ENCODE measurements around the gene BSND. TPM values are rescaled to one million over a fixed set of nuclear protein-coding genes. Genes with fewer than 3 reads are reported as not detected.

The BSND gene
- total and polyA plus RNA-seq, 9 of the 15 experiments (the other 6 are each of a cell fraction or from before 2014, with no cell fraction given), result not detected

DNA sequence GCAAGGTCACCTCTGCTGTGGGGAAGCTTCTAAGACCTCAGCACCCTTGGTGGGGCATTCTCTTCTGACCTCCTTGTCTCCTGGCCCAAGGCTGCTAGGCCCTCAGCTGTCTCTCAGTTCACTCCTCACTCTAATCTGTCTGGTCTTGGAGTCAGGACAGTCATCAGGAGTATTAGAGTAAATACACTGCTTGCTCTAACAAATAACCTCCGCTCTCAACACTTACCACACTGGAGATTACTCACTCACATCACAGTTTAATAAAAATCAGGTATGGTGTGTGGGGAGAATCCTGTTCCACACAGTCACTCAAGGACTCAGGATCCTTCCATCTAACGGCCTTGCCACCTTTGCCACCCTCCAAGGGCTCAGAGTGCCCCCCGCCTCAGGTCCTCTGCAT, 44.9 kb upstream of the BSND start (continued):
- no peak for TF ChIP-seq CREB3 (tag; conservative IDR thresholded peaks at IDR 0.05; ENCODE audit: low read depth)
- no peak for TF ChIP-seq NR3C1 (CRISPR knock-in tag; IDR thresholded peaks at IDR 0.05)

DNA sequence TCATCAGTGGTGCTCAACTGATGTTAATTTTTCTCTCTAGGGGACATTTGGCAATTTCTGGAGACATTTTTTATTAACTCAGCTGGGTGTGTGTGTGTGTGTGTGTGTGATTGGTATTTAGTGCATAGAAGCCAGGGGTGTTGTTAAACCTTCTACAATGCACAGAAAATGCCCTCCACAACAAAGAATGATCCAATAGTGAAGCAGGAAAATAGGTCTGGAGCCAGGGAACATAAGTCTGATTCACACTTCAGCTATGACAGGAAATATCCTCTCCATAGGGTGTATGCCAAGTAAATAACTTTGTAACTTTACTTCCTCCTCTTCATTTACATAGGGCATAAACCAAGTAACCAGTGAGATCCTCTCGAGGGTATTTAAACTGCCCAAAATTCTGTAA, 43.4 kb upstream of the BSND start:
- Histone ChIP-seq H4K20me1 (replicated peaks; ENCODE audit: control insufficient read depth, insufficient read depth, low read length) (no peaks in the 10 kb centered on the region), H3K9me1 (ENCODE audit: control insufficient read depth, insufficient read depth, low read length) (no peaks in the 10 kb centered on the region), H3K4me1 (replicated peaks in 1 of 2; ENCODE audit: control insufficient read depth in 2 of 2, insufficient read depth in 2 of 2, low read length in 2 of 2) (peaks cover 4% of the 10 kb centered on the region in 2 experiments; a peak in 4 of 5 replicates), H3K79me2 (ENCODE audit: control insufficient read depth, insufficient read depth, low read length) (no peaks in the 10 kb centered on the region), H3K36me3 (ENCODE audit: control insufficient read depth, insufficient read depth, low read length) (no peaks in the 10 kb centered on the region), H3K27ac (ENCODE audit: extremely low read depth, low read depth, low read length) (no peak overlapping the region), H3K4me3 (no peak overlapping the region), H3K9me3 (replicated peaks; ENCODE audit: control insufficient read depth, insufficient read depth, low read depth, low read length) (no peaks in the 10 kb centered on the region; the same call in 1 of the 2 replicates), H2AFZ (ENCODE audit: low read depth, low read length) (no peak overlapping the region), H3K27me3 (ENCODE audit: control insufficient read depth in 2 of 2, insufficient read depth in 2 of 2, low read length in 2 of 2) (no peaks in the 10 kb centered on the region; a peak in 1 of 5 replicates), H3K9ac (ENCODE audit: insufficient read depth in 1 of 2, low read depth in 2 of 2, low read length in 2 of 2) (no peak overlapping the region), H3K4me2 (ENCODE audit: insufficient read depth, low read length) (no peak overlapping the region)
- in situ Hi-C loops (cut with MboI) (no loop called here), intact Hi-C loops (cut with micrococcal nuclease) (loop anchor here (10.0 kb wide), 1 partner anchor 379 kb away; no protein-coding TSS in a partner anchor)
- DNase-seq (ENCODE audit: extremely low read depth in 1 of 4, low spot score in 3 of 4), result no peak
- FAIRE-seq, result no peak
- ChIA-PET CTCF (ENCODE audit: low intra/inter-chr PET ratio) (interaction anchor here (0.7 kb wide), 1 partner anchor 974 kb away, joined by 3 read pairs; no protein-coding TSS in a partner anchor), POLR2A (no interaction called here)
- TF ChIP-seq ZFPM2 (CRISPR knock-in tag; IDR thresholded peaks at IDR 0.05), result no peak
- TF ChIP-seq SIN3A (IDR thresholded peaks at IDR 0.05; ENCODE audit: borderline replicate concordance in 2 of 2, control insufficient read depth in 1 of 2, low read depth in 2 of 2, low read length in 2 of 2), result no peak
- TF ChIP-seq KDM4B (IDR thresholded peaks at IDR 0.05; ENCODE audit: borderline replicate concordance in 2 of 2, low read depth in 1 of 2), result no peak
- TF ChIP-seq DNMT1 (IDR thresholded peaks at IDR 0.05), result no peak
- no peak for TF ChIP-seq CHCHD3 (CRISPR knock-in tag; IDR thresholded peaks at IDR 0.05)
- TF ChIP-seq ZNF707 (CRISPR knock-in tag; conservative IDR thresholded peaks at IDR 0.05), result no peak
- no peak for TF ChIP-seq NRF1 (conservative IDR thresholded peaks at IDR 0.05 in 1 of 2, IDR thresholded peaks at IDR 0.05 in 1 of 2)
- no peak for TF ChIP-seq ZNF3 (CRISPR knock-in tag; IDR thresholded peaks at IDR 0.05)
- TF ChIP-seq NR2F6 (CRISPR knock-in tag; IDR thresholded peaks at IDR 0.05), result no peak
- no peak for TF ChIP-seq GTF2F1 (IDR thresholded peaks at IDR 0.05; ENCODE audit: low read depth, low read length)
- no peak for TF ChIP-seq MAFK (IDR thresholded peaks at IDR 0.05; ENCODE audit: low read length)
- no peak for TF ChIP-seq ZNF507 (tag; conservative IDR thresholded peaks at IDR 0.05)
- TF ChIP-seq EGR1 (conservative IDR thresholded peaks at IDR 0.05), result no peak
- TF ChIP-seq NBN (IDR thresholded peaks at IDR 0.05; ENCODE audit: low read depth), result no peak
- no peak for TF ChIP-seq TRIM28 (IDR thresholded peaks at IDR 0.05)
- ATAC-seq, result no peak
- BruUV-seq (replicated peaks), result no TSS peak
- WGBS (ENCODE audit: insufficient coverage, low coverage, missing lambda C conversion rate), result 0% methylated on average over 1 of the region's 1 CpG
